Erythroblast (primary cell): ENCODE measurements around the gene METTL18.

Experiments used
- GATA1 ChIP-seq: IDR thresholded peaks from 2 replicates; pipeline ENCODE4 v1.6.1; 2011; ENCODE audit warnings: low read depth, mild to moderate bottlenecking, control low read depth, low read length, moderate library complexity
- POLR2A ChIP-seq: IDR thresholded peaks from 2 replicates; pipeline ENCODE4 v1.6.1; 2011; ENCODE audit warnings: mild to moderate bottlenecking, low read length

GRCh38 chr1:169750041-169750440, 44.7 kb downstream of the METTL18 start:
- no peak for TF ChIP-seq POLR2A
- no peak for TF ChIP-seq GATA1
